GM12878 (cell line): ENCODE data around the gene CARHSP1. TPM values are rescaled to one million over a fixed set of nuclear protein-coding genes. Genes with fewer than 3 reads are reported as not detected.

Experiments
- BACH1 ChIP-seq: fragments of 450-650 bp; IDR thresholded peaks from 2 replicates; pipeline ENCODE4 v1.6.1; 2017; ENCODE audit warnings: mild to moderate bottlenecking, borderline replicate concordance
- BHLHE40 ChIP-seq, 2 experiments: fragments of 450-650 bp in 1 of 2; IDR thresholded peaks; 2 replicates each; pipeline ENCODE4 v1.6.1; 2011 to 2017; ENCODE audit warnings: low read depth in 2 of 2, borderline replicate concordance in 1 of 2, improper control_type of control experiment in 1 of 2, low read length in 1 of 2, mild to moderate bottlenecking in 1 of 2
- CHD4 ChIP-seq: fragments of 200-600 bp; sonication (generic); IDR thresholded peaks from 2 replicates; pipeline ENCODE4 v1.6.1; 2016; ENCODE audit warnings: mild to moderate bottlenecking
- CREM ChIP-seq: IDR thresholded peaks from 2 replicates; pipeline ENCODE4 v1.6.1; 2014; ENCODE audit warnings: antibody characterized with exemption, low read depth
- E2F8 ChIP-seq: fragments of 450-650 bp; IDR thresholded peaks from 2 replicates; pipeline ENCODE4 v1.6.1; 2018; ENCODE audit warnings: mild to moderate bottlenecking, low read depth, moderate library complexity; ENCODE audit not compliant: partially characterized antibody
- FOS ChIP-seq: IDR thresholded peaks from 3 replicates; pipeline ENCODE4 v1.6.1; 2011; ENCODE audit warnings: borderline replicate concordance; ENCODE audit not compliant: insufficient read length; ENCODE audit errors: extremely low read depth
- HCFC1 ChIP-seq: fragments of 150-350 bp; IDR thresholded peaks from 2 replicates; pipeline ENCODE4 v1.6.1; 2014; ENCODE audit warnings: low read length
- KLF5 ChIP-seq: fragments of 450-650 bp; IDR thresholded peaks from 2 replicates; pipeline ENCODE4 v1.6.1; 2014; ENCODE audit warnings: mild to moderate bottlenecking; ENCODE audit not compliant: partially characterized antibody
- LARP7 ChIP-seq: fragments of 450-650 bp; IDR thresholded peaks from 2 replicates; pipeline ENCODE4 v1.6.1; 2017; ENCODE audit warnings: mild to moderate bottlenecking
- MAX ChIP-seq: IDR thresholded peaks from 2 replicates; pipeline ENCODE4 v1.6.1; 2012; ENCODE audit warnings: low read depth, low read length, improper control_type of control experiment
- MTA3 ChIP-seq: IDR thresholded peaks from 2 replicates; pipeline ENCODE4 v1.6.1; 2012; ENCODE audit warnings: low read length, inconsistent platforms, borderline replicate concordance
- NFYB ChIP-seq: IDR thresholded peaks from 2 replicates; pipeline ENCODE4 v1.6.1; 2011; ENCODE audit warnings: low read depth, mild to moderate bottlenecking, low read length, improper control_type of control experiment, moderate library complexity; ENCODE audit not compliant: insufficient read depth
- NR2C1 ChIP-seq: fragments of 450-650 bp; IDR thresholded peaks from 2 replicates; pipeline ENCODE4 v1.6.1; 2017; ENCODE audit warnings: antibody characterized with exemption, mild to moderate bottlenecking, moderate library complexity
- NRF1 ChIP-seq: conservative IDR thresholded peaks from 2 replicates; pipeline ENCODE4 v1.6.1; 2011; ENCODE audit warnings: mild to moderate bottlenecking, low read depth, low read length, improper control_type of control experiment
- POLR2AphosphoS5 ChIP-seq: IDR thresholded peaks from 2 replicates; pipeline ENCODE4 v1.6.1; 2011; ENCODE audit warnings: mild to moderate bottlenecking, low read length, inconsistent platforms
- RAD21 ChIP-seq: IDR thresholded peaks from 2 replicates; pipeline ENCODE4 v1.6.1; 2011; ENCODE audit warnings: mild to moderate bottlenecking, low read depth, low read length, moderate library complexity; ENCODE audit not compliant: insufficient read depth
- RB1 ChIP-seq: fragments of 450-650 bp; formaldehyde crosslinking; IDR thresholded peaks from 2 replicates; pipeline ENCODE4 v1.6.1; 2017; ENCODE audit warnings: mild to moderate bottlenecking, borderline replicate concordance
- RELA ChIP-seq: fragments of 450-650 bp; IDR thresholded peaks from 2 replicates; pipeline ENCODE4 v1.8.0; 2014; ENCODE audit warnings: borderline replicate concordance; ENCODE audit not compliant: partially characterized antibody
- RFX5 ChIP-seq: IDR thresholded peaks from 2 replicates; pipeline ENCODE4 v1.6.1; 2011; ENCODE audit warnings: low read depth, low read length, improper control_type of control experiment
- SKIL ChIP-seq: fragments of 450-650 bp; IDR thresholded peaks from 2 replicates; pipeline ENCODE4 v1.6.1; 2017; ENCODE audit warnings: mild to moderate bottlenecking, low read depth, inconsistent platforms; ENCODE audit not compliant: poor library complexity, severe bottlenecking
- TBL1XR1 ChIP-seq: IDR thresholded peaks from 2 replicates; pipeline ENCODE4 v1.6.1; 2012; ENCODE audit warnings: low read depth, low read length, improper control_type of control experiment
- YY1 ChIP-seq: IDR thresholded peaks from 2 replicates; pipeline ENCODE4 v1.6.1; 2011; ENCODE audit warnings: low read depth, mild to moderate bottlenecking, low read length
- ZNF24 ChIP-seq: fragments of 450-650 bp; IDR thresholded peaks from 2 replicates; pipeline ENCODE4 v1.6.1; 2017; ENCODE audit warnings: antibody characterized with exemption, mild to moderate bottlenecking
- ZNF274 ChIP-seq: IDR thresholded peaks from one replicate; pipeline ENCODE4 v1.8.0; 2011; ENCODE audit not compliant: insufficient read length, insufficient read depth
- ZNF622 ChIP-seq: fragments of 450-650 bp; IDR thresholded peaks from 2 replicates; pipeline ENCODE4 v1.6.1; 2017; ENCODE audit warnings: mild to moderate bottlenecking, inconsistent platforms
- polyA plus RNA-seq, 11 experiments: library from polyadenylated mRNA; depleted of rRNA in 4 of 11; unstranded in 6 of 11; stranded (reverse) in 5 of 11; fragments of >200 nt; fragmentation: Nextera tagmentation in 4 of 11; fragmentation: Illumina TruSeq in 1 of 11; extraction: Ambion mirVana in 4 of 11; extraction: Trizol in 1 of 11; gene quantifications; 1 replicate in 1 of 11; 2 replicates in 10 of 11; pipeline versions ENCODE4 v1.2.1 to v1.2.3, GENCODE V29; 2011 to 2016; ENCODE audit warnings: inconsistent platforms in 2 of 11, missing spikeins in 2 of 11, low read depth in 1 of 11
- total RNA-seq, 4 experiments: library from RNA; depleted of rRNA in 3 of 4; stranded (reverse); fragments of >200 nt in 3 of 4; fragmentation: Illumina TruSeq in 1 of 4; extraction: Trizol in 1 of 4; gene quantifications; 2 replicates each; pipeline versions ENCODE4 v1.2.1 to v1.2.3, GENCODE V29; 2013 to 2021
- TF ChIP-seq, protein P1 (sequence below): IDR thresholded peaks from 2 replicates; pipeline ENCODE4 v1.6.1; 2011; ENCODE audit warnings: low read depth, low read length, improper control_type of control experiment, borderline replicate concordance

CARHSP1 gene
- total and polyA plus RNA-seq, 10 of the 15 experiments (the other 5 are each of a cell fraction or from before 2014, with no cell fraction given), result 5.5 to 112 (median 67.0) TPM

DNA sequence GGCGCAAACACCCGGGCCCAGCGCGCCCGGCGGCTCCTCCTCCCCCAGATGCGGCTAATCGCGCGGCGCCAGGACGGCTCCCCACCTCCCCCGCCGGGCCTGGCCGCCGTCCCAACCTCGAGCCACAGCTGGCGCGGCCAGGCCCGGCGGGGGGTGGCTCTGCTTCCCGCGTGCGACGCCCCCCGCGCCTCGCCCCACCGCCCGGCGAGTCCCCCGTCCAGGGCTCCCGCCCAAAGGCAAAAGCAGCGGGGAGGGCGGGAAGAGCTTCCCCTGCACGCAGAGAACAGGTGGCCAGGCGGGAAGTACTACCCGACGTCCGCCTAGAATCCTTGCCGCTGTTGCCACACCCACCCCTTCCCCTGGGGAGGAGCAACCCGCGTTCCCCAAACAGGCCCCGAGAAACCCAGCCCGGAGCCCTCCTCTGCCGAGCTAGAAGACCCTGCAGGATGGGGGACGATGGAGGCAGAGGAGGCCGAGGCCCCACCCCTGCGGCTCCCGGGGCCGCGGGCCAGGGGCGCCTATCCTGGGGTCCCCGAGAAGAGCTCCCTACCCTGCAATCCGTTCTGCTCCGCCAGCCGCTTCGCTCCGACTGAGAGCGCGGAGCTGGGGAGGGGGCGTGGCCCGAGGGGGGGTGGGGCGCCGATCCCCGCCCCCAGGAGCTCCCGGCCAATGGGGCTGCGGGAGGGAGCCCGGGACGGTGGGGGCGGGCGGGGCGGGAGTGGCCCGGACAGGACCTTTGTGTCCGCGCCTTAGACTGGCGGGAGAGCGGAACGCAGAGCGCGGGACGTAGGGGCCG lies at the start of gene CARHSP1 (continued):
- TF ChIP-seq, protein P1, sequence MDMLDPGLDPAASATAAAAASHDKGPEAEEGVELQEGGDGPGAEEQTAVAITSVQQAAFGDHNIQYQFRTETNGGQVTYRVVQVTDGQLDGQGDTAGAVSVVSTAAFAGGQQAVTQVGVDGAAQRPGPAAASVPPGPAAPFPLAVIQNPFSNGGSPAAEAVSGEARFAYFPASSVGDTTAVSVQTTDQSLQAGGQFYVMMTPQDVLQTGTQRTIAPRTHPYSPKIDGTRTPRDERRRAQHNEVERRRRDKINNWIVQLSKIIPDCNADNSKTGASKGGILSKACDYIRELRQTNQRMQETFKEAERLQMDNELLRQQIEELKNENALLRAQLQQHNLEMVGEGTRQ, result no peak
- TF ChIP-seq BACH1 (peak; percentile 27), RB1 (peak; percentile 58; the same call in 1 of the 2 replicates), ZNF622 (no peak), RAD21 (no peak), ZNF24 (no peak), ZNF274 (no peak), KLF5 (peak; percentile 42), BHLHE40 (IDR thresholded peaks at IDR 0.05; ENCODE audit: borderline replicate concordance in 1 of 2, low read depth in 2 of 2, low read length in 1 of 2) (peak in 1 of 2 experiments; percentile 35; a peak in 1 of 4 replicates), NFYB (no peak), NRF1 (no peak), MAX (peak; percentile 34; the same call in 1 of the 2 replicates), HCFC1 (no peak), TBL1XR1 (no peak), RELA (peak; percentile 51), SKIL (no peak), RFX5 (no peak), FOS (no peak), CREM (no peak), YY1 (peak; percentile 15; the same call in 1 of the 2 replicates), POLR2AphosphoS5 (peak; percentile 85), E2F8 (no peak), LARP7 (0 out of 2 replicates have a peak, but pooled peaks have one; percentile 25), NR2C1 (peak; percentile 17; the same call in 1 of the 2 replicates), MTA3 (no peak), CHD4 (no peak)
